ENCODE measurements around the gene DYNLT1. TPM values are rescaled to one million over a fixed set of nuclear protein-coding genes. Genes with fewer than 3 reads are reported as not detected.

The DYNLT1 gene
- total RNA-seq, 3 donors from 2014 or later (not counting 1 experiment from before 2014, with no cell fraction given): 85.7 to 106 (median 86.8) TPM

GRCh38 chr6:158668707-158669103 is 24.2 kb upstream of the DYNLT1 start:
- 95% methylated on average over 7 of the region's 7 CpGs for WGBS (ENCODE audit: insufficient coverage)
- H3K4me3 Mint-ChIP-seq: no peak overlapping the region
- peaks cover 16 to 17% of the 10 kb centered on the region in 2 donors for H3K4me1 Mint-ChIP-seq
- H3K9me3 Mint-ChIP-seq: no peaks in the 10 kb centered on the region
- no peaks in the 10 kb centered on the region for H3K27me3 ChIP-seq (ENCODE audit: control insufficient read depth, insufficient read depth, low read length)
- H3K27me3 Mint-ChIP-seq (ENCODE audit: low read depth in 2 of 2): no peaks in the 10 kb centered on the region
- peaks cover 21% of the 10 kb centered on the region for H3K4me1 ChIP-seq (ENCODE audit: control insufficient read depth, insufficient read depth, low read length)
- H3K4me3 ChIP-seq (ENCODE audit: low read length): no peak overlapping the region
- intact Hi-C loops (cut with micrococcal nuclease): no loop called here
- peaks cover 44% of the 10 kb centered on the region for H3K36me3 ChIP-seq (ENCODE audit: control insufficient read depth, insufficient read depth, low read length)
- no peak for DNase-seq
- no peaks in the 10 kb centered on the region for H3K9me3 ChIP-seq (ENCODE audit: control insufficient read depth, insufficient read depth, low read length)
- no peaks in the 10 kb centered on the region for H3K36me3 Mint-ChIP-seq
- ATAC-seq: no peak
- no peak for TF ChIP-seq CTCF (IDR thresholded peaks at IDR 0.05)
- H3K27ac ChIP-seq (ENCODE audit: low read length): no peak overlapping the region
- peak overlapping the region; percentile 2 to 6 for H3K27ac Mint-ChIP-seq

DNA sequence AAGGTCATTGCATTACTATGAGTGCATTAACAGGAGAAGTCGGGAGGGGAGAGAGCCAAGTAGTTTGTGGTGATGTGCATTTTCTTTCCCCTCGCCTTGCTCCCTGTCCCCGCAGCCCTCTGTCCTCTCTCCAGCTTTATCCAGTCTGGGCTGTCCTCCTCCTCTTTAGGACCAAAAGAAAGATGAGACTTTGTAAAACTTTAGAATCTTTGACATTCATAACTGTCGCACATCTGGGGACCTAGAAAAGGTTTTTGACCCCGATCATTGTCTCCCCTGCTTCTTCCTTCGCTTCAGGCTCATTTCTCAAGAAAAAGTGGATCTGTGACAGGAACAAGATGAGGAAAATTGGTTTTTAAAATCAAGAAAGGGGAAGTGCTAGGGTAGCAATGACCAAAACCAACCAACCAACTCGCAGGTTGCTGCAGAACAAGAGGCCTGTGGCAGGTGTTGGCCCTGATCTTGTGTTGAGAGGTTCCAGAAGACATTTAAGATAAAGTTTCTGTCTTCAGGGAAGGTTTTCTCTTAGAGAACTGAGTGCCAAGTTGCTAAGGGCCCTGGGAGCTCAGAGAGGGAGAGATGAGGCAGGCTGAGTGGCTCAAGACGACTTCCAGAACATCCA is 22.9 kb upstream of the DYNLT1 start:
- H3K27me3 ChIP-seq (ENCODE audit: control insufficient read depth, insufficient read depth, low read length): no peaks in the 10 kb centered on the region
- Mint-ChIP-seq H3K27ac (peak overlapping the region; percentile 34 to 66), H3K36me3 (peaks cover 7% of the 10 kb centered on the region), H3K4me3 (no peak overlapping the region), H3K27me3 (ENCODE audit: low read depth in 2 of 2) (no peaks in the 10 kb centered on the region), H3K9me3 (no peaks in the 10 kb centered on the region), H3K4me1 (peaks cover 16 to 17% of the 10 kb centered on the region in 2 donors)
- 75% methylated on average over 8 of the region's 8 CpGs for WGBS (ENCODE audit: insufficient coverage)
- no peak overlapping the region for H3K4me3 ChIP-seq (ENCODE audit: low read length)
- DNase-seq: no peak
- H3K27ac ChIP-seq (ENCODE audit: low read length): peak overlapping the region; percentile 28
- no peak for ATAC-seq
- no peak for TF ChIP-seq CTCF (IDR thresholded peaks at IDR 0.05)
- intact Hi-C loops (cut with micrococcal nuclease): no loop called here
- H3K36me3 ChIP-seq (ENCODE audit: control insufficient read depth, insufficient read depth, low read length): peaks cover 56% of the 10 kb centered on the region
- H3K4me1 ChIP-seq (ENCODE audit: control insufficient read depth, insufficient read depth, low read length): peaks cover 21% of the 10 kb centered on the region
- H3K9me3 ChIP-seq (ENCODE audit: control insufficient read depth, insufficient read depth, low read length): no peaks in the 10 kb centered on the region

- Mint-ChIP-seq H3K4me3 (no peak overlapping the region), H3K36me3 (peaks cover 10% of the 10 kb centered on the region), H3K9me3 (no peaks in the 10 kb centered on the region), H3K27me3 (ENCODE audit: low read depth in 2 of 2) (no peaks in the 10 kb centered on the region), H3K27ac (peak overlapping the region; percentile 34 to 66), H3K4me1 (peaks cover 16 to 17% of the 10 kb centered on the region in 2 donors)
- H3K27ac ChIP-seq (ENCODE audit: low read length): peak overlapping the region; percentile 3
- H3K9me3 ChIP-seq (ENCODE audit: control insufficient read depth, insufficient read depth, low read length): no peaks in the 10 kb centered on the region
- intact Hi-C loops (cut with micrococcal nuclease): no loop called here
- H3K4me3 ChIP-seq (ENCODE audit: low read length): no peak overlapping the region
- WGBS (ENCODE audit: insufficient coverage): 68% methylated on average over 13 of the region's 14 CpGs
- peaks cover 21% of the 10 kb centered on the region for H3K4me1 ChIP-seq (ENCODE audit: control insufficient read depth, insufficient read depth, low read length)
- ATAC-seq (peak in 2 of 3 donors; percentile 34 to 71), DNase-seq (no peak)
- H3K36me3 ChIP-seq (ENCODE audit: control insufficient read depth, insufficient read depth, low read length): peaks cover 63% of the 10 kb centered on the region
- TF ChIP-seq CTCF (IDR thresholded peaks at IDR 0.05): no peak
- H3K27me3 ChIP-seq (ENCODE audit: control insufficient read depth, insufficient read depth, low read length): no peaks in the 10 kb centered on the region
Observed at GRCh38 chr6:158666628-158667359, 22.3 kb upstream of the DYNLT1 start.
